HG03575 (cell line): Measurements from ENCODE around the gene ARHGAP4.

Source experiments
- ATAC-seq: cut with Tn5 transposase; IDR thresholded peaks from one replicate; pipeline ENCODE4 v1.9.1; 2021; ENCODE audit not compliant: unreplicated experiment, insufficient number of reproducible peaks, low FRiP score; ENCODE audit errors: extremely low read depth

Gene ARHGAP4

DNA sequence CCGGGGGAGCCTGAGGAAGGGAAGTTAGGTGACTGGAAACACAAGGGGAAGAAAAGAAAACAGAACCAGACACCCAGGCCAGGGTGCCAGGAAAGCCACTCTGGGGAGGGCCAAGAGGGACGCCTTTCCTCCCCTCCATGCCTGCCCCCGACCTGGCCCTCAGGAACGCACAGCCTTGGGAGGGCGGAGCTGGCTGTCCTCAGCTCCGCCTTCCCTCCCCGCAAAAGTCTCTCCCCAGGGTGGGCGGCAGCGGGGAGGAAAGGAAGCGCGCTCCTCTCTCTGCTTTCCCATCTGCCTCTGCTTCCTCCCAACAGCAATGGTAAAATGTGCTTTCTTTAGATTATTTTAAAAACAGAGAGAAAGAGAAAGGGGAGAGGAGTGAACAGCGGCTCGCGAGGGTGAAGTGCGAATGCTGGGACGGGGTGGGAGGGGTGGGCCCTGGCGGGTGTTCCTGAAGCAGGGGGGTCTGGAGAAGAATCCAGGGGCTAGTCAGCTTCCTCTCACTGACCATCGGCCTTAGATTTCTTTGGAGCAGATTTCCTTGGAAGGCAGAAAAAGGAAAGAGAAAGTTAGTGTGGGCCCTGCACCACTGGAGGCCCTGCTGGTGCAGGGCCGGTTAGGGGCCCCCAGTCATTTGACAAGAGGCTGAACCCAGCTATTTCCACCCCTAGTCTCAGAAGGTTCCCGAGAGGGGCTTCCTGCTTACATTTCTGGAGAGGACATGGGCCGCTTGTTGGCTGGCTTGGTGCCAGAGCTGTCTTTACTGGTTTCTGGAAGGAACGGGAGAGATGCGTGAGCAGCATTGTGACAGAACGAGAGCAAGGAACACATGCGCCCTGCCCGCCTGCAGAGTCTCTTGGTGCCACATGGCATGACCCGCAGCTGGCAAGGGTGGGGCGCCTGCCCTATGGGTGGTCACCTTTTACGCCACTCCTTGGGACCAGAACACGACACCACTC lies 23.1 kb upstream of the ARHGAP4 start:
- no peak for ATAC-seq

GRCh38 chrX:153948002-153948466 lies 22.0 kb upstream of the ARHGAP4 start:
- ATAC-seq: no peak

DNA sequence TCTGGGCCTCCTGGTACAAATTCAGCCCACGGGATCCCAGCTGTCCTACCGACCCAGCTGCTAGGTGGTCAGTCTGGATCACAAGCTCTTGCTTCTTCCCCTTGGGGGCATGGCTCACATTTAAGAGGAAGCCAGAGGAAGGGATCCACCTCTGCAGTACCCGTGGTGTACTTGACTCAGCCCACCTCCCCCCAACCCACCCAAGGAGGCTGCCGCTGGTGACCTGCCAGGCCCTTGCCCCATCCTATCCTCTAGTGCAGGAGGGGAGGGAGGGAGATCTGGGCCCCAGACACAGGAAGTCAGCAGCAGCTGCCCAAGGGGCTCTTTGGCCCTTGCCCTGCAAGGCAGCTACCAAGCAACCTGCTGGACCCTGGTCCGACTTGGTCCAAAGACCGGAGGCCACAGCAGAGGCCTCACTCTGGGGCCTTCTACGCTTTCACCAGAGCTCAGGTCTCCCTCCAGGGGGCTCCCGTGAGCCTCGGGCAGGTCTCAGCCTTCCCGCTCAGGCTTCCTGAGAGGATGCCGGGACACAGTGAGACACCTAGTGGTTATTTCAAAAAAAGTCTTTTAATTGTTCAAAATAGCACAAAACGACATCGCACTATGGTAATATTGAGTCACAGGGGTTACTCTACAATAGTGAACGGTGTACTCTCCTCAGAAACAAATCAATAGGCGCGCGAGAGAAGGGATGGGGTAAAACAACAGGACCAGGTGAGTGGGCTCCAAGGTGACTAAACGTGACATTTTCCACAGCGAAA lies 21.1 kb upstream of the ARHGAP4 start:
- ATAC-seq: no peak

- no peak for ATAC-seq
These were observed 20.2 kb upstream of the ARHGAP4 start for GRCh38 chrX:153945956-153946943.

DNA sequence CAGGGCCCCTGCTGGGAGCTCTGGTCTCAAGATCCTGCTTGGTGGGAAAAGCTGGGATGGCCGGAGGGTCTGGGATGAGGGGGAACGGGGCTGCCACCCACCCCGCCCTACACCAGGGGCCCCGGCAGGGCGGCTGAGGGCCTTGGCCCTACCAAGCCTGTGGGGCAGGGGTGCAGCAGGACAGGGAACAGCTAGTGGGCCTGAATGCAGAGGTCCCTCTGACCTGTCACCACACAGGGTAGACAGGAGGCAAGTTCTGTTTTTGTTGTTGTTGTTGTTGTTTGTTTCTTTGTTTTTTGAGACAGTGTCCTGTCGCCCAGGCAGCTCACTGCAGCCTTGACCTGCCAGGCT lies 18.7 kb upstream of the ARHGAP4 start:
- no peak for ATAC-seq

- no peak for ATAC-seq
These were observed 18.2 kb upstream of the ARHGAP4 start, which contains the start of gene RENBP for GRCh38 chrX:153944140-153944799. Gene RENBP, minus strand, starts transcription at chrX:153944643. Its CDS starts 33 bp downstream, at chrX:153944610.

GRCh38 chrX:153941336-153942252 lies 15.5 kb upstream of the ARHGAP4 start:
- no peak for ATAC-seq

DNA sequence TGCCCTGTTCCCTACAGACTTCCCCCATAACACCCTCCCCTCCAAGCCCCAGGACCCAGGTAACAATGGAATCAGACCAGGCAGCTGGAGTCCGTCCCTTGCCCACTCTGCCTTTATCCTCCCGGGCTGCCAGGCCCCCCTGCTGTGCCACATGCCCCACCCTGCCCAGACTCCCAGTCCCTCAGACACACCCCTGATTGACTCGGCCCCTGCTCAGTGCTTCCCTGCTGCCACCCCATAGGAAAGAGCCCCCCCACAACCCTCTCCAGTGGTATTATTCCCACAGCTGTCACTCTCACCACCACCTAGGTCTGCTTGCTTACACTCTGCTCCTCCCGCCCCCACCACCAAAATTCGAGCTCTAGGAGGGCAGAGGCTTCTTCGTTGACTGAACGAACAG lies 13.5 kb upstream of the ARHGAP4 start:
- ATAC-seq: no peak

GRCh38 chrX:153938226-153938786 lies 12.2 kb upstream of the ARHGAP4 start:
- ATAC-seq: no peak

- no peak for ATAC-seq
These were observed 11.0 kb upstream of the ARHGAP4 start for GRCh38 chrX:153937056-153937455.

DNA sequence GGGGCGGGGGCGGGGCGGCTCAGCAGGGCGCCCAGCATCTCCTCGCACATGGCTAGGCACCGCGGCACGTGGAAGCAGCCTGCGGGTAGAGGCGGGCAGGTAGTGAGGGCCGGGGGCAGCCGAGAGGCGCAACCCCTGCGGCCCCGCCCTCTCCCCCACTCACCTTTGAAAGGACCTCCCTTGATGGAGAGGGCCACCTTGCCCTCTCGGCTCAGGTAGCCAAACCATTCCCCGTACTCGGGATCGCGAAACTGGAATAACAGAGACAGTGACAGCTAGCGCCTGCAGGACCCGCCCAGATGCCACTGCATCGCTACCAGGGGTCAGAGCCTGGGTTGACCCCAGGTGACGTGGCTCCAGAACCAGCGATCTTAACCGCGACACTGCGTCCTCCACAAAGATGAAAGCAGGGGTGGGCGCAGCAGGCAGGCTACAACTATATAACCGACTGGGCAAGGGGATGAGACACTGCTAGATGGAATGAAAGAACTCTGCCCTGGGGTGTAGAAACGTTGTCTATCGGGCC lies 9.3 kb upstream of the ARHGAP4 start:
- ATAC-seq: no peak

- no peak for ATAC-seq
These were observed 8.8 kb upstream of the ARHGAP4 start, which contains the start of gene NAA10 for GRCh38 chrX:153934762-153935325. Gene NAA10, minus strand, starts transcription at chrX:153935037. Its CDS starts 133 bp downstream, at chrX:153934904.

DNA sequence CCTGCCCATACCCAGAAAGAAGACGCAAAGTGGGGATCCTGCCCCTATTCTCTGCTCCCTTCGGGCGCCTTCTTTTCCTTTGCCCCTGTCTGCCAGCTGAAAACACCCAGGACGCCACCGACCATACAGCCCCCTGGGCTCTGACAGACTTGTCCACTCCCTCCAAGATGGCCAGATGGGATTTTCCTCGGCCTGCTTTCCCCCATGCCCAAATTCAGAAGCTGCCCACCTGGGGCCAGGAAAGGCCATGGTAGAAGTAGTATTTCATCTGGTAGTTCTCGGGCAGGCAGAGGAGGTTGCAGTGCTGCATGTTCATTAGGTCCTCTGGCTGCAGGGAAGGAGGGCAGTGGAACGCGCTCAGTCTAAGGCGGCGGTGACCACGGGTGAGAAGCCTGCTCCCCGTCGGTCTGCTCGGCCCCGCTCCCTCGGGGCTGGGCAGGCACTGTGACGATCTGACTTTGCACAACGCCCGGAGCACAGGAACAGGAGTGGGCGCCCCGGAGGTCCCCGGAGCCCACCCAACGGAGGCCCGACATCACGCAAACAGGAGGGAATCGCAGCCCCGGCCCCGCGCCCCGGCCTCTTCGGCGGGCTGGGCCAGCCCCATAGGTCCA lies 8.2 kb upstream of the ARHGAP4 start:
- ATAC-seq: no peak

DNA sequence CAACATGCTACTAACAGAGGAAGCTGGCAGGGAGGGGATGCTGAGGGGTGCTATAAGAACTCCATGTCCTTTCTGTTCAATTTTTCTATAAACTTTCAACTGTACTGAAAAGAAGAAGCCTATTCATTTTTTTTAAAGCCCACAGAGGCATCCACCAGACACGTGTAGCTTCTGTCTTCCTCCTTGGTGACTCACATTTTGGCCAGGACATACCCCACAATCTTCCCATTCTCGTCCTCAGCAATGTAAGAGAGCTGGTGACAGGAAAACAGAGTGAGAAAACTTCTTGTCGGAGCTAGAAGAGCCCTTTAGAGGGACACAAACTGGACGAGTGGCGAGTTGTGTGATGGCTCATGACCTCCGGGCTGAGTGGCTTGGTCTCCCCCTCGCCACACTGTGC lies 7.7 kb upstream of the ARHGAP4 start:
- ATAC-seq: no peak

- no peak for ATAC-seq
These were observed 6.3 kb upstream of the ARHGAP4 start for GRCh38 chrX:153932220-153932915.
